Activated naive CD8-positive, alpha-beta T cell treated with anti-CD3 and anti-CD28 coated beads, Interleukin-2, amount 10 ng/mL, durations not matched to agents 7 days and 5 days (primary cell): ENCODE results near the gene MED13. TPM values are rescaled to one million over a fixed set of nuclear protein-coding genes. Genes with fewer than 3 reads are reported as not detected.
"Not testable (repeated sequence)": the region's sequence is repeated elsewhere in the genome, so short reads cannot be mapped to it uniquely, and the experiment has no call there.

ENCODE experiments used
- ATAC-seq: fragments of 150-1000 bp; cut with Tn5 transposase; one replicate; pipeline ENCODE4 v1.10.0; 2021; ENCODE audit warnings: low read depth, moderate library complexity
- POLR2A ChIA-PET: fragments of 350-600 bp; sonication (Branson Sonifier 250); formaldehyde crosslinking; loops from one replicate; lab custom pipeline; 2021; ENCODE audit warnings: antibody characterized with exemption; lab: Charles Lee
- DNase-seq: peaks from one replicate; pipeline ENCODE4 v3.0.0; 2021
- H3K27ac Mint-ChIP-seq: one replicate; pipeline ENCODE4 v1.8.0; 2022; ENCODE audit warnings: mild to moderate bottlenecking, mixed read lengths
- H3K27me3 Mint-ChIP-seq: one replicate; pipeline ENCODE4 v1.8.0; 2022; ENCODE audit warnings: mild to moderate bottlenecking, moderate library complexity, mixed read lengths
- H3K36me3 Mint-ChIP-seq: one replicate; pipeline ENCODE4 v1.8.0; 2021; ENCODE audit warnings: mild to moderate bottlenecking, mixed read lengths
- H3K4me1 Mint-ChIP-seq: one replicate; pipeline ENCODE4 v1.8.0; 2021; ENCODE audit warnings: mixed read lengths
- H3K4me3 Mint-ChIP-seq: one replicate; pipeline ENCODE4 v1.8.0; 2022; ENCODE audit warnings: mild to moderate bottlenecking, moderate library complexity, mixed read lengths
- H3K9me3 Mint-ChIP-seq: one replicate; pipeline ENCODE4 v1.8.0; 2021; ENCODE audit warnings: mixed read lengths
- total RNA-seq, 2 experiments: library from RNA; stranded (reverse); gene quantifications; one replicate each; pipeline ENCODE4 v1.2.3, GENCODE V29; 2021

Gene MED13
- total RNA-seq, 2 experiments from 2014 or later, result 54.6 to 58.5 TPM

DNA sequence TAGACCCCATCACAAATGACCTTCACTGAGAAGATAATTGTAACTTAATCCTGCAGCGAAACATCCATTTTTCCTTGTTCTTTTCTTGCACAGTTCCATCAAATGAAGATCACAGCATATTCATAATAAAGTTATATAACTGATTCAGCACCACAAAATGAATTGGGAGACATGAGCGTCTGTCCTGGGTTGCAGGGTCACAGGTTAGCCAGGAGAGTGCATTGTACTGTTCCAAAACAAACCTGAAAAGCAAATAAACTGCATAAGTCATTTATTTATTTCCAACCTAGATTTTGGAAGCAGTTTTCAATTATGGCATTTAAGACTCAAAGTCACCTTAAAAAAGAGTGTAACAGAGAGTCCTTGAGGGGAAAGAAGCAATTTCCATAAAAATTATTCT is 118.7 kb downstream of the MED13 start:
- Mint-ChIP-seq H3K36me3 (peaks cover 9% of the 10 kb centered on the region), H3K27me3 (no peaks in the 10 kb centered on the region), H3K27ac (peak overlapping the region; percentile 13), H3K4me1 (peaks cover 3% of the 10 kb centered on the region), H3K9me3 (no peaks in the 10 kb centered on the region), H3K4me3 (no peak overlapping the region)
- ATAC-seq, result no peak
- POLR2A ChIA-PET, result no interaction called here
- no peak for DNase-seq

DNA sequence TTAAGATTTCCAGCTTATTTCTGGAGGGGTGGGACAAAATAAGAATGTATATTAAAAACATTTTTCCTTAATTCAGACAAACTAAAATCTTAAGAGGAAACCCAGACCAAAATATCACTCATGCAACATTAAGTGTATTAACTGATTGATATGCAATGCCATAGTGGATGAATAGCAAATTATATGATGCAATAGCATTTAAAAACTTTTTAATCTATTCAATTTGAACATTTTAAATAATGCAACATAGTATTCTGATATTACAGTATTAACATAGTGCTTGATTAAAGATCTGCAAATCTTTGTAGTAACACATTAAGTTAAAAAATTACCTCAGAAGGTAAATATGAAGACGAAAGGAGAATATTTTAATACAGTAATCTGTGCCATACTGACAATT is 122.0 kb downstream of the MED13 start:
- Mint-ChIP-seq H3K4me1 (peaks cover 3% of the 10 kb centered on the region), H3K4me3 (no peak overlapping the region), H3K9me3 (no peaks in the 10 kb centered on the region), H3K36me3 (peaks cover 7% of the 10 kb centered on the region), H3K27me3 (no peaks in the 10 kb centered on the region), H3K27ac (no peak overlapping the region)
- POLR2A ChIA-PET, result no interaction called here
- ATAC-seq (no peak), DNase-seq (no peak)

DNA sequence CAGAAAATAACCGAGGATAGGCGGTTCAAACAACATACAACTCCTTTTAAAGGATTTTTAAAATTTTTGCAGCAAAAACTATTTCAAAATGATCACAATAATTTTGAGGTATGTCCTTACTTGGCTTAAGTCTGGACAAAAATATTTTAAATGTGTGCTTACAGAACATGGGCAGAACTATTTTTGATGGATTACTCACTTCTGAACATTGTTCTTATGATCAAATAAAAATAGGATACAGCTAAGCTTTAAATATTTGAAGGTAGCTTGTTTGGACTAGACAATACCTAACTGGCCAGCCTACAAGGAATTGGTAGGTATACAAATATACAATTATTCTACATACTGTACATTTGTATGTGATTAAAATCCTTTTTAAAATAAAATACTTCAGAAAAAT is 123.0 kb downstream of the MED13 start:
- peaks cover 7% of the 10 kb centered on the region for H3K36me3 Mint-ChIP-seq
- H3K4me1 Mint-ChIP-seq, result peaks cover 3% of the 10 kb centered on the region
- no peak overlapping the region for H3K27ac Mint-ChIP-seq
- ATAC-seq (no peak), DNase-seq (no peak)
- H3K9me3 Mint-ChIP-seq, result no peaks in the 10 kb centered on the region
- POLR2A ChIA-PET, result no interaction called here
- no peaks in the 10 kb centered on the region for H3K27me3 Mint-ChIP-seq
- H3K4me3 Mint-ChIP-seq, result no peak overlapping the region

DNA sequence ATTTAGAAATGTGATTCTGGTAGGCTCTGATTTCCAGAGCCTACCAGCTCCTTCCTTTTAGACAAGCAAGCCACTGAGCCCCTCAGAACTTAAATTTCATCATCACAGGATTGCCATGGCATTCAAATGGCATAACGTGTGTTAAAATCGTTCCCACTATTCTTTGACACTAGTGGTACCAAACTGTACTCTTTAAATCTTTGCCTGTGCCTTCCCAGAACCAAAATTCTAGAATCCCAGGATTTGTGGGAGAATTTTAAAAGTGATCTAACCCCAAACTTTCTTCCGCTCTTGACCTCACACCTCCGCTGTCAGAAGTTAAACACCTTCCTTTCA is 137.0 kb downstream of the MED13 start:
- DNase-seq (no peak), ATAC-seq (no peak)
- H3K27me3 Mint-ChIP-seq, result peaks cover 7% of the 10 kb centered on the region
- POLR2A ChIA-PET, result interaction anchor here (1.1 kb wide), 1 partner anchor 65 kb away, joined by 3 read pairs; the partner anchor contains the start of gene BRIP1
- H3K4me1 Mint-ChIP-seq, result peaks cover 18% of the 10 kb centered on the region
- H3K9me3 Mint-ChIP-seq, result no peaks in the 10 kb centered on the region
- peak overlapping the region; percentile 96 for H3K27ac Mint-ChIP-seq
- peak overlapping the region; percentile 98 for H3K4me3 Mint-ChIP-seq
- H3K36me3 Mint-ChIP-seq, result peaks cover 7% of the 10 kb centered on the region

DNA sequence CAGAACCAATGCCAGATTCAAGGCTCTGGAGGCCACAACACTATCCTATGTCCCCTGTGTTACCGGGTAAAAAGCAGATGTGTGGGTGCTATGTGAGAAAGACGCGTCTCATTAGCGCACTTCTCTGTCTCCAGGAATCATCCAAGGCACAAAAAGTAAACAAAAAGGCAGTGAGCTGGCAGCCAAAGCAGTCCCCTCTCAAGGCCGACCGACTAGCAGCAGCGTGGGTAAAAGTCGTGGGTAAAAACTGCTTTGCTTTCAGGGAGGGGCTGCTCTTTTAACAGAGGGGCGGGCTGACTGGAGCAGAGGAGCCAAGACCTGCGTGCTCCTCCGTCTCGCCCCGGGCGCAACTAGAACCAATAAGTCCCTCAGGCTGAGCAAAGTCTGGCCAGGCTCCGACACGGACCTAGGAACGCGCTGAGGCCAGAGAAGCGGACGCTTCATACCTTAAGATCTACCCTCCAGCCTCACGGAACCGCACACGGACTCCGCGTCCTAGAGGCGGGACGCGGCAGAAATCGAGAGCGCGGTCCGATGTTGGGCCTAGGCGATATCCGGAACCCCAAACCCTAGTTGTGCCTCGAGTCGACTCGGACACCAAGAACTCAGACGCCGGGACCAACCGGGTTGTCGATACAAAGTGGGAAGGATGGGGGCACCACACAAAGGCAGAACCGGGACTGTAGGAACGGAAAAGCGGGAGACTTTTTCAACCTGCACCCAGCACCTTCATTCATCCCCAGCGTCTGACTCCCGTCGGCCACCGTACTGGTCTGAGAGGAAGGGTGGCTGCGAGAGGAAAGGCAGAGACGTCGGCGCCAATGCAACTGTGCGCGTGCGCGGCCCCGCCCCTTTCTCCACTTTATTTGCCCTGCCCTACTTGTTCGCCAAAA is 137.6 kb downstream of the MED13 start, which contains the start of gene INTS2:
INTS2 (minus strand) TSS at position 775 of the 893 bp plus-strand sequence. CDS start 1,338 bp downstream, outside the sequence.
- POLR2A ChIA-PET, result interaction anchor here (0.6 to 1.1 kb wide), 2 partner anchors 31 to 64 kb away, joined by 3 read pairs; partner anchors contain the start of gene BRIP1
- ATAC-seq (peak; percentile 90), DNase-seq (peak; percentile 95)
- H3K4me1 Mint-ChIP-seq, result peaks cover 18% of the 10 kb centered on the region
- H3K27me3 Mint-ChIP-seq, result peaks cover 7% of the 10 kb centered on the region
- peak within 1 kb of the TSS; percentile 98 for H3K4me3 Mint-ChIP-seq
- no peaks in the 10 kb centered on the region for H3K9me3 Mint-ChIP-seq
- peak within 1 kb of the TSS; percentile 96 for H3K27ac Mint-ChIP-seq
- peaks cover 9% of the 10 kb centered on the region for H3K36me3 Mint-ChIP-seq

DNA sequence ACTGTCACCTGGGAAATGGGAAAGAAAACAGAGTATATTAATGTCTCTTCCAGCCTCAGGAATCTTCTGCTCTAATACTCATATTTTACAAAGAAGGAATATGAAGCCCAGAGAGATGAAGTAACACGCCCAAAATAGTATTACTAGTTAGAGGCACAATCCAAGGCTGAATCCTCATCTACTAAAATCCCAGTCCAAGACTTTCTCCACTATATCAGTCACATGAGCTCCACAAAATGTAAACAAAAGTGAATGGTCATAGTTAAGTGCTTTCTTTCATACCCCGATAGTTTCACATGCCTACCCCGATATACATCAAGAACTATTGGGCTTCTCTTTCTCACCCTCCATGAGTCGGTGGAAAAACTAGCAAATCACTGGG is 138.3 kb downstream of the MED13 start:
- H3K27me3 Mint-ChIP-seq, result peaks cover 7% of the 10 kb centered on the region
- DNase-seq (no peak), ATAC-seq (no peak)
- peaks cover 18% of the 10 kb centered on the region for H3K4me1 Mint-ChIP-seq
- H3K4me3 Mint-ChIP-seq, result peak overlapping the region; percentile 98
- peaks cover 9% of the 10 kb centered on the region for H3K36me3 Mint-ChIP-seq
- POLR2A ChIA-PET, result interaction anchor here (0.6 kb wide), 1 partner anchor 32 kb away, joined by 3 read pairs; no protein-coding TSS in a partner anchor
- H3K9me3 Mint-ChIP-seq, result no peaks in the 10 kb centered on the region
- peak overlapping the region; percentile 96 for H3K27ac Mint-ChIP-seq

DNA sequence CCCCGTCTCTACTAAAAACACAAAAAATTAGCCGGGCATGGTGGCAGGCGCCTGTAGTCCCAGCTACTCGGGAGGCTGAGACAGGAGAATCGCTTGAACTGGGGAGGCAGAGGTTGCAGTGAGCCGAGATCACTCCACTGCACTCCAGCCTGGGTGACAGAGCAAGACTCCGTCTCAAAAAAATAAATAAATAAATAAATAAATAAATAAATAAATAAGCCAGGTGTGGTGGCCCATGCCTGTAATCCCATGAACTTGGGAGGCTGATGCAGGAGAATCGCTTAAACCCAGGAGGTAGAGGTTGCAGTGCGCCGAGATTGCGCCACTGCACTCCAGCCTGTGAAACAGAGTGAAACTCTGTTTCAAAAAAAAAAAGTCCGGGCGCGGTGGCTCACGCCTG is 149.9 kb downstream of the MED13 start:
- H3K4me1 Mint-ChIP-seq, H3K27ac Mint-ChIP-seq, H3K9me3 Mint-ChIP-seq, H3K27me3 Mint-ChIP-seq, POLR2A ChIA-PET, H3K4me3 Mint-ChIP-seq, DNase-seq, ATAC-seq: not testable (repeated sequence)
- peaks cover 26% of the 10 kb centered on the region for H3K36me3 Mint-ChIP-seq

DNA sequence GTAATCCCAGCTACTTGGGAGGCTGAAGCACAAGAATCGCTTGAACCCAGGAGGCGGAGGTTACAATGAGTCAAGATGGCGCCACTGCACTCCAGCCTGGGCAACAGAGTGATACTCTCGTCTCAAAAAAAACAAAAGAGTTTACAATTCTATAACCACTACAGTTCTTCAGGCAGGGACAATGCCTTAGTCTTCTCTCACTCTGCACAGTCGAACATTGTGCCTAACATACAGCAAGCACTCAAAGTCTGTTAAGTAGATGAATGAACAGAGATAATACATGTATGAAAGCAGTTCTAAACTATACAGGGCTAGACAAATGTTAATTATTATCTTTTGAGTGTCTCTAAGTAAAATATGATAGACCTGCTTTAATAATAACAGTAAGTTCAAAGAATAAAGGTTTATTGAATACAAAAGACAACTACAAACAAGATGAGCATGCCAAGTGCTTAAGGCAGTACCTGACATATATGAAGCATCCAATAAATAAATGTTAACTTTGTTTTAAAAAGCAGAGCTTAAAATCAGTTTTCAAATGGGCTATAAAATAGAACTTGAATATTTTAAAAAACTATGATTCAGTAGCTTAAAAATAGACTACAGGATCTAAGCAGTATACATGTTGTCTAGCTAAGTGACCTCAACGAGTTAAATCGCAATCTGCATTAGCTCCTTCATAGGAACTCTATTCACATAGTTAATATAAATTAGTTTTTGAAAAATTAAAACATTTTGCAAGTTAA is 156.6 kb downstream of the MED13 start:
- Mint-ChIP-seq H3K27me3 (no peaks in the 10 kb centered on the region), H3K4me1 (no peaks in the 10 kb centered on the region), H3K27ac (no peak overlapping the region), H3K4me3 (no peak overlapping the region), H3K9me3 (no peaks in the 10 kb centered on the region), H3K36me3 (peaks cover 22% of the 10 kb centered on the region)
- DNase-seq (no peak), ATAC-seq (no peak)
- POLR2A ChIA-PET, result no interaction called here

DNA sequence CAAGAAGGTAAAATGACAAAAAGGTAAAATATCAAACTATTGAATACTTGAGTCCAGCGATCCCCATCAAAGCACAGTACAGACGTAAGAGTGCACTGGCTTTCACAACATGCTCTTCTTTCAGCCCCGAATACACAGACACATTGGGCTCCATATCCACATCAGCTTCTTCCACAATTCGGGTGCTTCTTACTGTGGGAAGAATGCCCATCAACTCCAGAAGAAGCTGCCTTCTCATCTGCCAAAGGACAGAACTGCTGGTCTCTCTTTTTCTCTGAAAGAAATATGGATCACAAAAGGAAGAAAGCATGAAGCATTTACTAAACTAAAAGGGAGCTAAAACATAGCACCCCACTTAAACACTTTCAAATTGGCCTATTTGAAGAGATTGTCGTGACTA is 157.7 kb downstream of the MED13 start:
- no peaks in the 10 kb centered on the region for H3K27me3 Mint-ChIP-seq
- ATAC-seq, result no peak
- POLR2A ChIA-PET, result no interaction called here
- H3K27ac Mint-ChIP-seq, result no peak overlapping the region
- H3K4me3 Mint-ChIP-seq, result no peak overlapping the region
- no peaks in the 10 kb centered on the region for H3K4me1 Mint-ChIP-seq
- no peaks in the 10 kb centered on the region for H3K9me3 Mint-ChIP-seq
- peaks cover 26% of the 10 kb centered on the region for H3K36me3 Mint-ChIP-seq
- no peak for DNase-seq

DNA sequence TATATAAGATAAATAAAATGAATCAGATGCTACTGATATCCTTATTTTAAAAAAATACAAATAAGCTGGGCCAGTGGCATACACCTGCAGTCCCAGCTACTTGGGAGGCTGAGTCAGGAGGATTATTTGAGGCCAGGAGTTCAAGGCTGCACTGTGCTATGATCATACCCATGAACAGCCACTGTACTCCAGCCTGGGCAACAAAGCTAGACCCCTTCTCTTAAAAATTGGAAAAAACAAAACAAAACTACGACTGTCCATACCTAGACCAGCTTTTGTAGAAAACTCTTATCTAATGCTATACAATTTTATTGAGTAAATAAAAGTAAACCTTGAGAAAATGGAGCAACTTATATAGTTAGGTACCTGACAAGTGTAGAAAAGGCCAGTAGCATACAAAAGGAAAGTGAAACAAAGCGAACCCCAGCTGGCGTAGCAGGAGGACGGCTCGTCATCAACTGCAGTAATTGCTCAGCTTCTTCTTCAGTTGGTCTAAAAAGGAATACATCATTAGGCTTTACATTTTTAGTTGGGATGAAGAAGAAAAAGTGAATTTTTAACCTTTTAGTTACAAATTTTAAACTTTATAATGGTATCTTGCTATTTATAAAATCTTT is 160.9 kb downstream of the MED13 start:
- Mint-ChIP-seq H3K4me1 (no peaks in the 10 kb centered on the region), H3K4me3 (peak overlapping the region; percentile 25), H3K36me3 (peaks cover 27% of the 10 kb centered on the region), H3K27ac (peak overlapping the region; percentile 44), H3K9me3 (no peaks in the 10 kb centered on the region), H3K27me3 (no peaks in the 10 kb centered on the region)
- DNase-seq (no peak), ATAC-seq (peak; percentile 68)
- POLR2A ChIA-PET, result interaction anchor here (1.2 to 1.8 kb wide), 2 partner anchors 41 to 160 kb away, joined by 4 read pairs; partner anchors contain the start of gene BRIP1

DNA sequence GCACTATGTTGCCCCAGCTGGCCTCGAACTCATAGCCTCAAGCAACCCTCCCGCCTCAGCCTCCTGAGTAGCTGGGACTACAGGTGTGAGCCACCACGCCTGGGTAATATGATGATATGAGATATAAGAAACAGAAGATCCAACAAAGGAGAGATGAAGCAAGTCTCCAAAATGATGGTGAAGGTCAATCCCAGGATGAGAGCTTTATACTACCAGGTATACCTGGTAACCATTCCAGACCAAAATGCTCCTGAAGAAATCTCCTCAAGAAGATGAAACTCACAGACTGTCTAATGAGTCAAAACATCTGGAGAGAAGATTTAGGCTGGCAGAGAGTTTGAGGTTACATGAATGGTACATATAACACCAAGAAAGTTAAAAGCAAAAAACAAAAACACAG is 161.8 kb downstream of the MED13 start:
- POLR2A ChIA-PET, result interaction anchor here (0.6 to 0.7 kb wide), 2 partner anchors 23 to 61 kb away, joined by 3 read pairs; no protein-coding TSS in a partner anchor
- Mint-ChIP-seq H3K4me1 (no peaks in the 10 kb centered on the region), H3K36me3 (peaks cover 25% of the 10 kb centered on the region), H3K9me3 (no peaks in the 10 kb centered on the region), H3K27me3 (no peaks in the 10 kb centered on the region), H3K27ac (no peak overlapping the region), H3K4me3 (no peak overlapping the region)
- DNase-seq (no peak), ATAC-seq (no peak)

DNA sequence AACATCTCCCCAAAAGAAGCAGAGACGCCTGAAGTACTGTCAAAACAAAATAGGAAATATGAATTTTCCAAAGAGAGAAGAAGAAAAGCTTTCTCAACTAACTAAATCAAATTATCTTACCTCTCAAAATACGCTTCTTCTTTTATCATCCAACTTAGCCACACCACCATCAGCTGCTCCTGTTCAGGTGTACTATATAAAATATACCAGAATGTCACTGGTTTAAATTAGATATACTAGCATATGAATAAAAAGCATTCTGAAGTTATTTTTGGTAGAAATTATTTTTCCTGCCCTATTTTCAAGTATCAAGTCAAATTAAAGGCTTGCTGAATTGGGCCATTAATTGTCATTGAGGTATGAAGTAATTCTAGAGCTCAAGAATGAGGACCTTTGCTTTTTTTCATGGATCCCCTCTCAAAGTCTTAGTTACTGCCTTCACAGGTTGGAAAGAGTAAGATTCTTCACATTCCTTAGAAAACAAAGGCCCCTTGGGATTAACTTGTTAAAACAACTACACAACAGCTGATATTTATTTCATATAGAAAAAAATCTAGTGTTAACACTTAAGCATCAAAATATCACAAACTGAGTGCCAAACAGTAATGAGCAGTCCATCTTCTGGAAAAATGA is 167.4 kb downstream of the MED13 start:
- no peaks in the 10 kb centered on the region for H3K27me3 Mint-ChIP-seq
- no peaks in the 10 kb centered on the region for H3K9me3 Mint-ChIP-seq
- H3K36me3 Mint-ChIP-seq, result peaks cover 14% of the 10 kb centered on the region
- no peak overlapping the region for H3K27ac Mint-ChIP-seq
- no peak overlapping the region for H3K4me3 Mint-ChIP-seq
- H3K4me1 Mint-ChIP-seq, result no peaks in the 10 kb centered on the region
- POLR2A ChIA-PET, result interaction anchor here (0.6 to 1.2 kb wide), 2 partner anchors 36 to 201 kb away, joined by 3 to 7 read pairs; no protein-coding TSS in a partner anchor
- DNase-seq (no peak), ATAC-seq (no peak)
